CD4-positive, alpha-beta T cell treated with Interleukin-4 for 4 hours (primary cell): Measurements from ENCODE around the gene PLEKHN1.

Experiments
- DNase-seq: peaks from one replicate; pipeline ENCODE4 v3.0.0-alpha.2; 2020

PLEKHN1 gene

DNA sequence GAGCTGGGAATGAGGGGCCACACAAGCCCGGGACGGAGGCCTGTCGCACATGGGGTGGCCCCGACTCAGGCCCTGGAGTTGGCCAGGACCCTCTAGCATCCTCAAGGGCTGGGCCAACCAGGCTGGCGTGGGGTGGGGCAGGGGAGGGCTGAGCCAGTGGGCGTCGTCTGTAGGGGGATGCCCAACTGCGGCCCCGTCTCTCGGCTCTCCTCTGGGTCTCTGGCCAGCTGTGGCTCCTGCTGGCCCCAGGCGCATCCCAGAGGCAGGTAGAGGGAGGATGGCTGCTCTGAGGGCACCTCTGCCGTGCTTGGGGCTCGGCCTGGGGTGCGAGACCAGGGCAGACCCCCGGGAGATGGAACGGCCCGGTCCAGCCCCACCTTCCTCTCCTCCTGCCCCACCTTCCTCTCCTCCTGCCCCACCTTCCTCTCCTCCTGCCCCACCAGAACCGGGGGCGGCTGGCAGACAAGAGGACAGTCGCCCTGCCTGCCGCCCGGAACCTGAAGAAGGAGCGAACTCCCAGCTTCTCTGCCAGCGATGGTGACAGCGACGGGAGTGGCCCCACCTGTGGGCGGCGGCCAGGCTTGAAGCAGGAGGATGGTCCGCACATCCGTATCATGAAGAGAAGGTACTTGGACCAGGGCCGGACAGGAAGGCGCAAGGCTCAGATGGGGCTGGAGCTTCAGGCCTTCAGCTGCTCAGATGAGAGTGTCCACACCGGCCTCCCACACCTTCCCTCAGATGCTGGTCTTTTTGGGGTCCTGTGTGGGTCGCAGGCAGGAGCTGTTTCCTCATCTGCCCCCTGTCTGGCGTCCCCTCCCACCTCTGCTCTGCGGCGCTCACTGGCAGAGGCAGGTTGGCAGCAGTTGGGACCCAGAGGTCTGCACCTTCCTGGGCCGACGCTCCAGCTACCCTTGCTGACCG lies 36.3 kb upstream of the PLEKHN1 start:
- DNase-seq: no peak

DNA sequence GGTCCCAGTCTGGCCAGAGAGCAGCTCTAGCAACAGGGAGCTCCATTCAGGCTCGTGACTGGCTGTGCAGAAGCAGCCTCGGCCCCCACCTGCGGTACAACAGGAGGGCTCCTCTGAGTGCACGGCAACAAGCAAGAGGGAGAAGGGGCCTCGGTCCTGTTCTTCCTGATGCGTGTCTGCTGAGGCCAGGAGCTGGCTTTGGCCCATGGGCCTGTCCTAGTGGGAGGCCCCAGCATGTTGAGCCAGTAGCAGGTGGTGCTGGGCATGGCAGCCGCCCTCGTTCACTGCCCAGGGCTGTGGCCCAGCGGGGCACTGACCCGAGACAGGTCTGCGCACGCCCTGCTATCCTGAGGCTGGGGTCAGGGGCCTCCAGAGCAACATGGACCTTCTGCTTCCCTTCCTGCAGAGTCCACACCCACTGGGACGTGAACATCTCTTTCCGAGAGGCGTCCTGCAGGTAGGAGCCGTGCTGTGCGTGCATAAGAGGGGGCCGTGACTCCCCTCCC lies 35.6 kb upstream of the PLEKHN1 start:
- DNase-seq: no peak

DNA sequence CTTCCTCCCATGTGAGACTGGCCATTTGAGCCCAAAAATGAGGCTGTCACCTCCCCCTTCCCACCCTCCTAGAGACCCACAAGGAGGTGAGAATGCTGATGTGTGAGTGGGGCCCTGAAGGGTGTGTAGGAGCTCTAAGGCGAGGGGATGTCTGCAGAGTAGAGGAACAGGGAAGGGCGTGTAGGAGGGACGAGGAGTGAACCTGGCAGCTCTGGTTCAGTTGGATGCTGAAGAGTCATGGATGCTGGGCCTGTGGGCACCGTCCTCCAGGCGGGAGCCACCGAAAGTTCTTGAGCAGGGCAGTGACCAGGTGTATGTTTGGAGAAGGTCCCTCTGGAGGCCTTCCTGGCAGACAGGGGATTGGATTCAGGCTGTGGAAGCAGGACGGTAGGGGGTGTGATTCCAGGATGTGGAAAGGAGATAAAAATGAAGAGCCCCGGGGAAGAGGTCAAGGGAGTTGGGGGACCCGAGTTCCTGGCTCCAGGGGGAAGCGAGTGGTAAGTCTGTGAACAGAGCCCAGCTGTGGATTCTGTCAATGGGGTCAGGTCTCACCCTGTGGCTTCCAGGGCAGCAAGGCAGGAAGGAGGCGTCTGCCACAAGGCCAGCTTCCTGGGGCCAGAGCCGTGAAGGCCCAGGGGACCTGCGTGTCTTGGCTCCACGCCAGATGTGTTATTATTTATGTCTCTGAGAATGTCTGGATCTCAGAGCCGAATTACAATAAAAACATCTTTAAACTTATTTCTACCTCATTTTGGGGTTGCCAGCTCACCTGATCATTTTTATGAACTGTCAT lies 34.7 kb upstream of the PLEKHN1 start:
- no peak for DNase-seq

DNA sequence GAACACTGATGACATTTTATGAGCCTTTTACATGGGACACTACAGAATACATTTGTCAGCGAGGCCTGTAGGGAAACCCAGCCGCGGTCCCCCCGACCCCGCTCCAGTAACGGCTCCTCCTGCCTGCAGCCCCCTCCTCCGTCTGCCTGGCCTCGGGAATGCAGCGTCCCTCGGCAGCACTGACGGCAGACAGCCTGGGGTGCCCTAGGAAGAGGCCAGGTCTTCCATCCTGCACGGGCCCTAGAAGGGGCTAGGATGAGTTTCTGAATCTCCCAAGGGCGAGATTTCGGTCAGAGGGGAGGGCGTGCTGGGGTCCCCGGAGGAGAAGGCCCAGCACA lies 34.1 kb upstream of the PLEKHN1 start:
- no peak for DNase-seq

DNA sequence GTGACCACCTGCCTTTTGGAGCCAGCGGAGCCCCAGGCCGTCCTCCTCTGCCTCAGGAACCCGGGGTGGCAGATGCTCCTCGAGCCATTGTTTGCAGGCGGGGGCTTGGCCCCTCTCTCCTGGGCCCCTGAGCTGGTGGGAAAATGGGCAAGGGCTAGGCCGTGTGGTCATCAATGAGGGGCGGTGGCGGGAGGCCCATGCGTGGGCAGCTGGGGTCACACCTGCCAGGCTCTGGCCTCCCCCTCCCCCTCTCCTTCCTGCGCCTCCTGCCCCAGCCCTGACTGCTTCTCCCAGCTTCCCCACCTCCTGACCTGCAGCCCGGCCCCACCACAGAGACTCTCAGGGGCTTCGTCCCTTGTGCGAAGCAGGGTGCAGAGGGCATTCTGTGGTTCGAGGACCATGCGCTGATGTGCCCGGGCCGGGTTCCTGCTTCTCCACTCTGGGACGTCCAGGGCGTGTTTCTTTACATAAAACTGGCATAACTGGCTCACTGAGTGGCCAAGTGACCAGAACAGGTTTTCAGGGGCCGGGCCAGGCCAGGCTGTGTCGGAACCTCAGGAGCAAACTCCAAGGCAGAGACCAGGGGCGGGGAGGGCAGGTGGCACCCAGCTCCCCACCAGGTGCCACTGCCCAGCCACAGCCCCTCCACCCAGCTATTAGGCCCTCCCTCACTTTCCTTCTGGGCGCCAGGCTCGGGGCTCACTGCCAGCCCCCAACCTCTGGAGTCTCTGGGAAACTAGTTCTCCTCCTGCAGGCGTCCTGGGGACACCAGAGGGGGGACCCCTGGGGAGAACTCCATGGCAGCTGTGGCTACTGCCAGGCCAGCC lies 33.3 kb upstream of the PLEKHN1 start:
- no peak for DNase-seq

DNA sequence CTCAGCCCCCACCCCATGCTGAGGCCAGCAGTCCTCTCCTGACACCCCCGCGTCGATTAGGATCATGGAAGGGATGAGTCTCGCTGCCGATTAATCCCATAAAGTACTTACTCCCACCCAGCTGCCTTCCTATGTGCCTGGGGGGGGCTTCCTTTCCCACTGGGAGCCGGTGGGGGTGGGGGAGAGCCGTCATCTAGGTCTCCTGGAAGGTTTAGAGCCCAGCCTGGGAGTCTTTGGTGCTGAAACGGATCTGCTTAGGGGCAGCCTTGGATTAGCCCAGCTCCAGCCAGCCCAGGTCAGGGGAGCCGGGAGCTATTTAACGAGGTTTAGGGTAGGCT lies 32.7 kb upstream of the PLEKHN1 start:
- no peak for DNase-seq

DNA sequence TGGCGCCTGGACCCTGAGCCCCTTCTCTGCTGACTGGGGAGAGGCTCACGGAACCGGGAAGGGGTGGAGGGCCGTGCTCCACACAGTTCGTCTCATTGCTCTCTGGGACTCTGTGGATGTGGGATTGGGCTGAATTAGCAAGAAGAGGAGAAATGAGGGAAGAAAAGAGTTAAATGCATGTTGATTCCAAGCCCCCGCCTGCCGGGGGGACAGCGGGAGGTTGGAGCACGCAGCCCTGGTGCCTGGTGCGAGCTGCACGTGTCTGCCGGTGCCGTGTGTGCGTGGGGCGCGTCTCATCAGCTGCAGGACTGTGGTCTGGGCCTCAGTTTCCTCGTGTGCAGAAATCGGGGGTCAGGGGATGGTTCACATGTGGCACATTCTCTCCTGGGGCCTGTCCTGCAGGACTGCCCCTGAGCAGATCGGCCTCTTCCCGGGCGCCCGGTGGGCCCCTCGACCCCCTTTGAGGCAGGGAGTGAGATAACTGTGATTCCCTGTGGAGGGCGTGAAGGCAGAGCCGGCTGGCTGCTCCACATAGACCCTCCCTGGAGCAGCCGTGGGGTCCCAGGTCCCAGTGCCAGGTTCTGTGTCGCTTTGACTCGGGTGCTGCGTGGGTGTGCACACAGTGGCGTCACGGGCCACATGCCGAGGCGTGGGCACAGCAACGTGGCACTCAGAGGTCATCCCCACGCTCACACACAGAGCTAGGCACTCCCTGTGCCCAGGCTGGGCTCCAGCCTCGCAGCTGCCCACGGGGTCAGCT lies 31.1 kb upstream of the PLEKHN1 start:
- DNase-seq: no peak

DNA sequence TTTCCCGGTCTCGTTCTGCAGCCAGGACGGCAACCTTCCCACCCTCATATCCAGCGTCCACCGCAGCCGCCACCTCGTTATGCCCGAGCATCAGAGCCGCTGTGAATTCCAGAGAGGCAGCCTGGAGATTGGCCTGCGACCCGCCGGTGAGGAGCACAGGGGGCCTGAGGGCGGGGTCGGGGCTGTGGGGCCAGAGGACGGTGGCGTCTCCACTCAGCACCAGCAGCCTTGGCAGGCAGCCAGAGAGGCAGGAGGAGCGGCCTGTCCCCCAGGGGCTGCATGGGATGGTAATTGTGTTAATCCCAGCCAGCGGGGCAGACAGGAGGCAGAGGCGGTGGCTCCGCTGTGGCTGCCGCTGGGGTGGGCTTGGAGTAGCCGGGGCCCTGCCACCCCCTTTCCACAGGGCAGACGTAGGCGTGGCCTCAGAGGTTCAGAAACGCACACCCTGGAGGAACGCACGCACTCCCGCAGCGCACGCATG lies 30.5 kb upstream of the PLEKHN1 start:
- DNase-seq: no peak

DNA sequence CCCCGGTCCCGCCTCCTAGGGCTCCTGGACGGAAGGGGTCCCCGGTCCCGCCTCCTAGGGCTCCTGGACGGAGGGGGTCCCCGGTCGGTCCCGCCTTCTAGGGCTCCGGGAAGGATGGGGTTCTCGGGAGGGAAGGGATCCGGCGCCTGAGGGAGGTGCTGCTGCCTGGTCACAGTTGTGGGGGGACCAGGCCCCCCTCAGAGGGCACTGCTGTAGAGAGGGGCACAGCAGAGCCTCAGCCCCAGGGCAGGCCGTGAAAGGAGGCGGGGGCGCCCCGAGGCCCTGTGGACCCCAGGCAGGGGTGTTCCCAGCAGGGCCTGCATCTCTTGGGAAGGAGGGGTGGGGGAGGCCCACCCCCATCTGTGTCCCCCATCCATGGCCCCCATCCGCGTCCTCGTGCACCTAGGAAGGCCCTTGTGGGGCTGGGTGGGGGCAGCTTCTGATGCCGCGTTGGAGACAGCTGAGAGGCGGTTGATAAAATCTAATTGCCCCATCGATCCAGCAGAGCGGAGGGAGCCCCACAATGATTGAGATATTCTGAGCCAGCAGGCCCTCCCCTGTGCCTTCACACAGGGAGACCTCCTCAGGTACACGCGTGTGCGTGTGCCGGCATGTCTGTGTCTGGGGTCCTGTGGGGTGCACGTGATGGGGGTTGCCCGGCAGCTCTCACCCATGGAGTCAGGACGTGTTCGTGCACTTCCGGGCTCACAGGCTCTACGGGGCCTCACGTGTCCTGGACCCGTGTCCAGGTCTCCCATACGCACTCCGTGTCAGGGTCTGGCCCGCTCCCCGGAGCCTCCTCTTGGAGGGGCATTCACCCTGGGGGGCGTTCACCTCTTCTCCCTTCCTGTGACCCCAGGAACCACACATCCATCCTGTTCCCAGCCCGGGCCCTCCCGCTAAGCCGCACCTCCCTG lies 29.7 kb upstream of the PLEKHN1 start:
- DNase-seq: no peak

DNA sequence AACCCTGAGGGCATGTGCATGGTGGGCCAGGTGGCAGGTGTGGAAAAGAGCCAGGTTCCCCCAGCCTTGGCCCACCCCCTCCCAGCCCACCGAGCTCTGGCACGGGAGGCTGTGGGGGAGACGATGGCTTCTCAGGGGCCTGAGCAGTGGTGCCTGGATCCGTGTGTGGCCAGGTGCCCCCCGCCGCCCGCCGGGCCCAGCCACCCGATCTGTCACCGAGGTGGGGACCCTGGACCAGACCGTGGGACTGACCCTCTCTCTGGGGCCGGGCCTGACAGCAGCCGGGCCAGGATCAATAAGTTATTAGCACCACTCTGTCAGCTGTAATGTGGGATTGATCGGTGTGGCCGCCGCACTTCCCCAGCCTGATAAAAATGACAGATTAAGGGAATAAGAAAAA lies 28.8 kb upstream of the PLEKHN1 start:
- no peak for DNase-seq

DNA sequence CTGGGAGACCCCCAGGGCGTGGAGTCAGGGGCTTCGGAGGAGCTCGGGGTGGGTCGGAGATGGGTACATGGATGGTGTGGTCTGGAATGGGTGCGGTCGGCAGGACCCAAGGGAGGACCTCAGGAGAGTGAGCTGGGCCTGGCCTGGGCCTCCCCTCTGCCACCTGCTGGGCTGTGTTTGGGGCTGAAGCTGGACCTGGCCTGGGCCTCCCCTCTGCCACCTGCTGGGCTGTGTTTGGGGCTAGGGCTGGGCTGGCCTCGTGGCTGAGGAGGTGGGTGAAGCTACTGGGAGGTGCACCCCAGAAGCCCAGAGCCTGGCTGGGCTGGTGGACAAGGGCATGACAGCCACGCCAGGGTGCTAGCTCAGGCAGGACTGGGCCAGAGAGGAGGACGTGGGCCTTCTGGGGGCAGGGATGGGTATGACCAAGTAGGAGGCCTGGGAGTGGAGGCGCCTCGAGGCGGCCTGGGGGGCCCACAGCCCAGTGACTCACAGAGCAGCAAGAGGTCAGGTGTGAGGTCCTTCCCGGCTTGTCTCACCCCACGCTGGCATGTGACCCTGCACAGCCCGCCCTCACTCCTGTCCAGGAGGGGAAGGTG lies 28.1 kb upstream of the PLEKHN1 start:
- DNase-seq: no peak

DNA sequence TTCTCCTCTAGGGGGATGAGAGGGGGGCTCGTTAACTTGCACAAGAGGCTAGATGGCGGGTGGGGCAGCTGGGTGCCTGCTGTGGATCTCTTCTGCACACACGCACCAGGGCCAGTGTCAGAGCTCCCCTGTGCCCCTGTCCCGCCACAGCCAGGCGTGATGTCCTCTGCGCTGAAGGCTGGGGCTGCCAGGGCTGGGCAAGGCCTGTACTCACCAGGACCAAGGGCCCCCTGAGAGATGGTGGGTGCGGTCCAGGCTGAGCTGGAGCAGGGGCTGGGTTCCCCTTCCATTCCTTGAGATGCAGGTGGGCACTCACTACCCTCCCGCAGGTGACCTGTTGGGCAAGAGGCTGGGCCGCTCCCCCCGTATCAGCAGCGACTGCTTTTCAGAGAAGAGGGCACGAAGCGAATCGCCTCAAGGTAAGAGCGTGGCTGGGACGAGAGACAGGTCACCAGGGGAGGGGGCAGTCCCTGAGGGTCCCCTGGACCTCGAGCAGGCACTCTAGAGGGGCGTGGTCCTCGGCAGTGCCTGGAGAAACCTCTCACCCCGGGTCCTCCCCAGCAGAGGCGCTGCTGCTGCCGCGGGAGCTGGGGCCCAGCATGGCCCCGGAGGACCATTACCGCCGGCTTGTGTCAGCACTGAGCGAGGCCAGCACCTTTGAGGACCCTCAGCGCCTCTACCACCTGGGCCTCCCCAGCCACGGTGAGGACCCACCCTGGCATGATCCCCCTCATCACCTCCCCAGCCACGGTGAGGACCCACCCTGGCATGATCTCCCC lies 27.4 kb upstream of the PLEKHN1 start:
- no peak for DNase-seq

DNA sequence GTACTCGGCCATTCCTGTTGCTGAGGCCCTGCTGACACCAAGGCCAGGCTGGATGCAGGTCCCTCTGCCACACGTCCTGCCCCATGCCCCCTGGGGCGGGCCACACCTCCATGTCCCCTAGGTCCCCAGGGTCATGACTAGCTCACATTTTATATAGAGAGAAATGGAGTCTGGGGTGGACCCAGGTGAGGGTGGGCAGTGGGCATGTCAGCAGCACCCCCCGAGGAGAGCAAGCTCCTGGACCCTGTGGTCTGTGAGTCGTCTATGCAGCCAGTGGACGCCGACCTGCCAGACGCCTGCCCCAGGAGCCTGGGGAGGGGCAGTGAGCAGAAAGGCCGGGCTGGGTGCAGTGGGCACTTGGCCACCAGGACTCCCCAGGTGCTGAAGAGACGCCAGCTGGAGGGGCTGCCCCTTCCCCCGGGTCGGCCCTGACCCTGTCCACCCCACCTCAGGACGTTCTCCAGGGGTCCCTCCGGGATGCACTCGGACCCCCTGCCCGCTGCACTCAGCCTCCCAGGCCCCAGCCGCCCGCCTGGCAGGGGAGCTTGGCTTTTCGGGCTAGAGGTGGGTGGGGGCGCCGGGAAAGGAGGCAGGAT lies 26.7 kb upstream of the PLEKHN1 start:
- no peak for DNase-seq

DNA sequence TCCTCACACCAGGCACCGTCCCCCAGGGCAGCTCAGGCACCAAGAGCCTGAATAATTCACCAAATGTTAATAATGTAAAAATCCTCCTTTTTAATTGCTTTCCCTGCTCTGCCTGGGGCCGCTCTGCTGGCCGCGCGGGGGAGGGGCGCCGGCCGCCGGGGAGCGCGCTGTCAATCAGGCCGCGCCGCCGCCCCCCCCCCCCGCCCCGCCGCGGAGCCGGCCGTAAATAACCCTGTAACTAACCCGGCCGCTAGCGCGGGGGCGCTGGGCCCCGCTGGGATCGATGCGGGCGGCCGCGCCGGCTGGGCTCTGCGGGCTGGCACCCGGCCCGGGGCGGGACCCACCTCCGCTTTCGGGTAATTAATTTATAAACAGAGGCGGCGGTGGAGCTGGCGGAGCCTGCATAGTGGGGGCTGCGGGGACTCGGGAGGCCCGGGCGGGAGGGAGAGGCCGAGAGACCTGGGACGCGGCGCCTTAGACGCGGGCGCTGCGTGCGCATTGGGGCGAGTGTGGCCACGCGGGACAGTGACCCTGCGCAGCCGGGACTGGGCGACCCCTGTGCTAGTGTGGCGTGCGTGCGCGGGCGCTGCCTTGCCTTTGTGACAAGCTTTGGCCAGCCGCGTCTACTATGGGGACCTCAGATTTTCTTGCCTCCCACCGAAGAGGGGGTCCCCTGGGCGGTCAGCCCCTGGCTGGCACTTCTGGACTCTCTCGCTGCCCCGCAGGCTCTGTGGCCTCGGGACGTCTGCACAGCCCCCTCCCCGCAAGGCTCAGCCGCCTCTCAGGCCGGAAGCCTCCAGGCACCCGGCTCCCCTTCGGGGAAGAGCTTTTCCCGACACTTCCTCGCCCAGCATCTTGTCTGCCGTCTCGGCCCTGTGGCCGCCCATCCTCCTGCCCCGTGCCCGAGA lies 25.9 kb upstream of the PLEKHN1 start:
- no peak for DNase-seq

DNA sequence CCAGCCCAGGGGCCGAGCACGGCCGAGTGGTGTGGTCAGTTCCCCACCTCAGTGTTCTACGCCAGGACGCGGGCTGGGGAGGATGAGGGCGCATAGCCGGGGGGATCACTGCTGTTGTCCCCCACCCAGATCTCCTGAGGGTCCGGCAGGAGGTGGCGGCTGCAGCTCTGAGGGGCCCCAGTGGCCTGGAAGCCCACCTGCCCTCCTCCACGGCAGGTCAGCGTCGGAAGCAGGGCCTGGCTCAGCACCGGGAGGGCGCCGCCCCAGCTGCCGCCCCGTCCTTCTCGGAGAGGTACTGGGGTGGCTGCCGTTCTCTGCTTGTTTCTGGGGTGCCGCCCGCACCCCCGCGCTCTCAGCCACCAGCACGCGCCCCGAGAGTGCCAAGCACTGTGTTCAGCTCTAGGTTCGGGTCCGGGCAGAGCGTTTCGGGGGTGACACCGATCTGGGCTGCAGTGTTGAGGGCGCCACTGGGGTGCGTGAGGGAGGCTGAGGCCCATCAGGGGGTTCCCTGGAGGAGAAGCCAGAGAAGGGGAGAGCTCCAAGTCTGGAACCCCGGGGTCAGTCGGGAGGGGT lies 25.2 kb upstream of the PLEKHN1 start:
- DNase-seq: no peak

DNA sequence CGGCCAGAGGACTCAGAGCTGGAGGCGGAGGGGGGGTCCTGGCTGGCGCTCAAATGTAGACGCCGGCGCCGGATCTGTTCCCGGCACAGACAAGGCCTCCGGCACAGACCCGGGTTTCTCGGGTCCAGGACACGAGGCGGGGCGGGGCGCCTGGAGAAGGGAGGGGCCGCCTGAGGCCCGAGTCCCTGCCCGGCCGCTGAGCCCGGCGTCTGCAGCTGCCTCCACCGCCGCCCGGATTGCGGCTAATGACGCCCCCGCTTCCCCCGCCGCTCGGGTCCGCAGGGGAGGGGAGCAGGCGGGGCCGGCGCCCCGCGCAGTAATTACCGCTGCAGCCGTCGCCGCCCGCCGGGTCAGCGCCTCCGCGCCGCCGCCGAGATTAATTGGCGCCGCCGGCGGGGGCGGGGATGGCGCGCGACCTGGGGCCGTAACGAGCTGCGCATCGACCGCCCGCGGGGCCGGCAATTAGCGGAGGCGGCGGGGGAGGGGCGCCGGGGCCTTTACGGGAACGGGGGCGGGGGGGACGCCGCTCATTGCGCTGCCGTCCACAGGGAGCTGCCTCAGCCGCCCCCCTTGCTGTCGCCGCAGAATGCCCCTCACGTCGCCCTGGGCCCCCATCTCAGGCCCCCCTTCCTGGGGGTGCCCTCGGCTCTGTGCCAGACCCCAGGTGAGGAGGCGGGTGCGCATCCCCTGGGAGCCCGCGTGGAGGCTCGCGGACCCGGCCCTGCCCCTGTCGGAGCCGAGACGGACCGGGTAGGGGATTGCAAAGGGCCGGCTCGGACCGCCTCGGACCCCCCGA lies 24.5 kb upstream of the PLEKHN1 start:
- no peak for DNase-seq

DNA sequence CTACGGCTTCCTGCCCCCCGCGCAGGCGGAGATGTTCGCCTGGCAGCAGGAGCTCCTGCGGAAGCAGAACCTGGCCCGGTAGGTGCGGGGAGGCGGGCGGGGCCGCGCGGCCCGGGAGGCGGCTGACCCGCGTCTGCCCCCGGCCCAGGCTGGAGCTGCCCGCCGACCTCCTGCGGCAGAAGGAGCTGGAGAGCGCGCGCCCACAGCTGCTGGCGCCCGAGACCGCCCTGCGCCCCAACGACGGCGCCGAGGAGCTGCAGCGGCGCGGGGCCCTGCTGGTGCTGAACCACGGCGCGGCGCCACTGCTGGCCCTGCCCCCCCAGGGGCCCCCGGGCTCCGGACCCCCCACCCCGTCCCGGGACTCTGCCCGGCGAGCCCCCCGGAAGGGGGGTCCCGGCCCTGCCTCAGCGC lies 23.9 kb upstream of the PLEKHN1 start:
- no peak for DNase-seq
